Naive B cell (primary cell): ENCODE results near the gene GPR157. TPM values are rescaled to one million over a fixed set of nuclear protein-coding genes. Genes with fewer than 3 reads are reported as not detected.
A peak's percentile ranks its signal among the peaks of the same experiment; 100 is the strongest.
"Not testable (repeated sequence)": the region's sequence is repeated elsewhere in the genome, so short reads cannot be mapped to it uniquely, and the experiment has no call there.

Experiments used
- ATAC-seq, 2 donors: fragments of 150-1000 bp; cut with Tn5 transposase; 2 replicates each; pipeline ENCODE4 v1.10.0; 2021; ENCODE audit warnings: low read depth in 2 of 2, mild to moderate bottlenecking in 2 of 2, moderate library complexity in 2 of 2
- DNase-seq: peaks from one replicate; pipeline ENCODE4 v3.0.0; 2022
- H3K27ac Mint-ChIP-seq, 6 donors: one replicate each; pipeline ENCODE4 v1.8.0; 2020 to 2022; ENCODE audit warnings: mild to moderate bottlenecking in 6 of 6, mixed read lengths in 6 of 6, moderate library complexity in 5 of 6, inconsistent platforms in 2 of 6
- H3K27me3 Mint-ChIP-seq, 3 donors: one replicate each; pipeline ENCODE4 v1.8.0; 2021 to 2022; ENCODE audit warnings: mixed read lengths in 3 of 3, mild to moderate bottlenecking in 1 of 3
- H3K36me3 Mint-ChIP-seq, 2 donors: one replicate each; pipeline ENCODE4 v1.8.0; 2020 to 2022; ENCODE audit warnings: mixed read lengths in 2 of 2, inconsistent platforms in 1 of 2, mild to moderate bottlenecking in 1 of 2
- H3K4me1 Mint-ChIP-seq, 3 donors: one replicate each; pipeline ENCODE4 v1.8.0; 2020 to 2022; ENCODE audit warnings: mixed read lengths in 3 of 3, inconsistent platforms in 1 of 3, mild to moderate bottlenecking in 1 of 3, moderate library complexity in 1 of 3
- H3K4me3 Mint-ChIP-seq, 8 donors: one replicate each; pipeline ENCODE4 v1.8.0; 2020 to 2022; ENCODE audit warnings: mild to moderate bottlenecking in 8 of 8, mixed read lengths in 8 of 8, moderate library complexity in 8 of 8, inconsistent platforms in 2 of 8
- H3K9me3 Mint-ChIP-seq, 7 donors: one replicate each; pipeline ENCODE4 v1.8.0; 2020 to 2022; ENCODE audit warnings: mixed read lengths in 7 of 7, mild to moderate bottlenecking in 5 of 7, inconsistent platforms in 2 of 7, moderate library complexity in 1 of 7
- polyA plus RNA-seq, 6 donors: library from polyadenylated mRNA; unstranded; fragments of 300-500 nt; fragmentation: Illumina TruSeq; gene quantifications; one replicate each; pipeline ENCODE4 v1.2.3, GENCODE V29; 2021; ENCODE audit warnings: low read depth in 6 of 6

GPR157 gene
- polyA plus RNA-seq, 6 donors from 2014 or later = 0.31 to 10.3 (median 0.99) TPM

DNA sequence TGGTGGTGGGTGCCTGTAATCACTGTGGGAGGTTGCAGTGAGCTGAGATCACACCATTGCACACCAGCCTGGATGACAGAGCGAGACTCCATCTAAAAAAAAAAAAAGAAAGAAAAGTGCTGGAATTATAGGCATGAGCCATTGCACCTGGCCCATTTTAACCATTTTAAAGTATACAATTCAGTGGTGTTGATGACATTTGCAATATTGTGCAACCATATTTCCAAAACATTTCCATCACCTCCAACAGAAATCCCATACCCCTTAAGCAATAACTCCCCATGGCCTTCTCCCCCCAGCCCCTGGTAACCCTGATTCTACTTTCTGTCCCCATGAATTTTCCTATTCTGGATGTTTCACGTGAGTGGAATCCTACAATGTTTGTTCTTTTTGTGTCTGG is 11.0 kb upstream of the GPR157 start:
- DNase-seq (no peak), ATAC-seq (no peak)
- Mint-ChIP-seq H3K27me3 (peaks cover 0 to 18% (median 0%) of the 10 kb centered on the region in 3 donors), H3K4me3 (no peak overlapping the region), H3K27ac (no peak overlapping the region), H3K9me3 (peaks cover 0 to 3% (median 0%) of the 10 kb centered on the region in 7 donors), H3K4me1 (peaks cover 4 to 17% (median 11%) of the 10 kb centered on the region in 3 donors), H3K36me3 (no peaks in the 10 kb centered on the region)

DNA sequence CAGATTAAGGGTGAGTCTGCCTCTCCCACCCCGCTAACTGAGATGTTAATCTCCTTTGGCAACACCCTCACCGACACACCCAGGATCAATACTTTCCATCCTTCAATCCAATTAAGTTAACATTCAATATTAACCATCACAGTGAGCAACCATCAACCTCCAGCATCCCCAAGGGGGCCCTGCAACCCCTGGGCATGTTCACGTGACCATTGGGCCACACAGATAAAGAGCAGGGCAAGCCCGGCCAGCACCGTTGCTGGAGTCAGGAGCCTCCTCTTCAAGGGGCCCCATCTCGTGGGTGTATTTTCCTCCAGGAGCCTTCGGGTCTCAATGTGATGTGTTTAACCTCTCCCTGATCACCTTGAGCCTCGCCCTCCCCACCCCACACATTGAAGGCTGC is 8.0 kb upstream of the GPR157 start:
- no peak overlapping the region for H3K4me3 Mint-ChIP-seq
- peaks cover 0 to 26% (median 0%) of the 10 kb centered on the region in 3 donors for H3K27me3 Mint-ChIP-seq
- no peaks in the 10 kb centered on the region for H3K36me3 Mint-ChIP-seq
- H3K9me3 Mint-ChIP-seq = no peaks in the 10 kb centered on the region
- no peak for DNase-seq
- ATAC-seq = no peak
- H3K4me1 Mint-ChIP-seq = peaks cover 4 to 8% (median 7%) of the 10 kb centered on the region in 3 donors
- no peak overlapping the region for H3K27ac Mint-ChIP-seq

DNA sequence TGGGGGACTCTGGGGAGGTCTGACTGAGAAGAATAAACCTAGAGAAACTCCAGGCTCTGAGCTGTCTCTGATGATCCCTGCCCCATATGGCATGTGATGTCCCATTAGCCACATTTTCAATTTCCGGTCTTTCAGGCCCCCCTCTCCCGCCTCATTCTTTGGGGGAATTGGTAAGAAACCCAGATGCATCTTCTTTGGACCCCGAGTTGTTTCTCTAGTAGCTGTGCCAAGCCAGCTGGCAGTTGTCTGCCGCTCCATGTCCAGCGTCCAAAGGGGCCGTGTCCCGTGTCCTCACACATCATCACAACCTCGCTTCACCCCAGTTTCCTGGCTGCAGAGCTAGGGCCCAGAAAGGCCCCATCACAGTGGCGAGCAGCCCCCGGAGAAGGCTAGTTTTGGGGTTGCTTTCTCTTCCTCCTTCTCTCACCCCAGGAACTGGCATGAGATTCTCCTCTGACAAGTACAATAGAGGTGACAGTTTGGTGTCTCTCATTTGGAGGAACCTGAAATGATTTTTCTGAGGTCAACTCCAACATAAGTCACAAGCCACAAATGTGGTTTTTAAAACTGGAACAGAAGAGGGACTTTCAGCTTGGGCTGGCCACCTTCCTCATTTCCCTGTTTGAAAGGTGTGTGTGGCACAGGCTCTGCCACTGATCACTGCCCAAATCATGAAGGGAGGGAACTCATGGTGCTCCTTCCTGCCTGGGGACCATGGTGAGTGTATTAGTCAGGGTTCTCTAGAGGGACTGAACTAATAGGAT is 6.4 kb upstream of the GPR157 start:
- Mint-ChIP-seq H3K27me3 (peaks cover 0 to 26% (median 0%) of the 10 kb centered on the region in 3 donors), H3K9me3 (no peaks in the 10 kb centered on the region), H3K4me1 (peaks cover 4 to 15% (median 13%) of the 10 kb centered on the region in 3 donors), H3K4me3 (no peak overlapping the region), H3K27ac (peak overlapping the region in 1 of 6 donors; percentile 47), H3K36me3 (no peaks in the 10 kb centered on the region)
- DNase-seq = no peak
- peak; percentile 39 to 55 for ATAC-seq

DNA sequence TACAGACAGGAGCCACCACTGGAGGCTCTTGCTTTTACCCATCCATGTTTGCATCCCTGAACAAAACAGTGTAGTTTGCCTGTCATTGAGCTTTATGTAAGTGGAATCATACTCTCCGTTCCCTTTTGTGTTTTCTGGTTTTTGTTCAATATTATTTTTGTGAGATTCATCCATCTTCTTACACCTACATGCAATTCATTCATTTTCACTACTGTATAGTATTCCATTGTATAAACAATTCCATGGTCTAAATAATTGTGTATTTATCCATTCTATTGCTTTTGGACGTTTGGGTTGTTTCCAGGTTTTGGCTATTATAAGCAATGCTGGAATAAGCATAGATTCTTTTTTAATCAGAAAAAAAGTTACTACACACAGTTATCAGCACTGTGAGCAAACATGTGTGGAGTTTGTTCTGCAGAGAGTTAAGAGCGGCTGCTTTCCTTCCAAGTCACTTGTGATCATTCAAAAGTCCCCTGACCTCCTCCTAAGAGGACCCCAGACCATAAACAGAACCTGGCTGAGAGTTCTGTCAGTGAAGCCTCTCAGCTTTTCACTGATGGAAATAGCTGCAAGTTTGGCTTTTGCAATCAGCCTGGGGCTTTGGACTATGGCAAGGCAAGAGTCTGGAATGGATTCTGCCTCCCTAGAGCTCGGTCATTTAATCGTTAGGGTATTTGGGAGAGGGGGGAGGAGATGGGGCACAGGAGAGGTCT is 5.1 kb upstream of the GPR157 start:
- DNase-seq (no peak), ATAC-seq (no peak)
- Mint-ChIP-seq H3K36me3 (no peaks in the 10 kb centered on the region), H3K4me1 (peaks cover 8 to 23% (median 13%) of the 10 kb centered on the region in 3 donors), H3K9me3 (no peaks in the 10 kb centered on the region), H3K27ac (peak overlapping the region in 1 of 6 donors; percentile 4), H3K4me3 (no peak overlapping the region), H3K27me3 (peaks cover 0 to 25% (median 0%) of the 10 kb centered on the region in 3 donors)

DNA sequence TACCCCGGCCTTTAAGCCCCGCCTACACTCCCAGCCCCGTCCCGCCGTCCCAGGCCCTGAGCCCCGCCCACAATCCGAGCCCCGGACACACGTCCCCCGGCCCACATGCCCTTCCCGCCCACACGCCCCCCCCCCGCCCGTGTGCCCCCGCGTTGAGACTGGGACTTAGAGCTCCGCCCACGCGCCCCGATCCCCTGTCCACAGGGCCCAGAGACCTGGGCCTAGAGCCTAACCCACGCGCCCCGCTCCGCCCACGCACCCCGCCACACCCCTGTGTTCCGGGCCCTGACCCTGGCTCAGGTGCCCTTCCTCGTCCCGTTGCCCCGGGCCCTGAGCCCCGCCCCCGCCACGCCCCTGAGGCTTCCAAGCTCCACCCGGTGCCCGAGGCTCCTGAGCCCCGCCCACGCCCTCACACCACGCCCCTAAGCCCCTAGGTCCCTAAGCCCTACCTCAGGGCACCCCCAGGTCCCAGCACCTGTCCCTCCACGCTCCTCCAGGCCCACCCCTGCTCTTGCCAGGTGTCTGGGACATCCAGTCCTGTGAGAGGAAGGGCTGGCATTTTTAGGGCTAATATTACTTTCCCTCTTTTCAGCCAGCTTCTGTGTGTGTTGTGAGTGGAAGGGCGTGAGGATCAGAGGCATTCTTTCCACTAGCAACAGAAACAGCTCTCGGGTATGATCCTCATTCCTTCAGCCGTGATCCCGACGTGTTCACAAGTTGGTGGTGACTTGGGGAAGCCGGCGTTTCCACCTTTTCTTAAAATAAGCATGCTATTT is 552 bp upstream of the GPR157 start:
- Mint-ChIP-seq H3K4me3 (peak overlapping the region; percentile 70 to 93 (median 81)), H3K27ac (peak overlapping the region; percentile 1 to 95 (median 89)), H3K36me3 (no peaks in the 10 kb centered on the region), H3K27me3 (peaks cover 0 to 8% (median 0%) of the 10 kb centered on the region in 3 donors), H3K9me3 (no peaks in the 10 kb centered on the region), H3K4me1 (peaks cover 10 to 31% (median 25%) of the 10 kb centered on the region in 3 donors)
- ATAC-seq (peak; percentile 79 to 80), DNase-seq (peak; percentile 91)

DNA sequence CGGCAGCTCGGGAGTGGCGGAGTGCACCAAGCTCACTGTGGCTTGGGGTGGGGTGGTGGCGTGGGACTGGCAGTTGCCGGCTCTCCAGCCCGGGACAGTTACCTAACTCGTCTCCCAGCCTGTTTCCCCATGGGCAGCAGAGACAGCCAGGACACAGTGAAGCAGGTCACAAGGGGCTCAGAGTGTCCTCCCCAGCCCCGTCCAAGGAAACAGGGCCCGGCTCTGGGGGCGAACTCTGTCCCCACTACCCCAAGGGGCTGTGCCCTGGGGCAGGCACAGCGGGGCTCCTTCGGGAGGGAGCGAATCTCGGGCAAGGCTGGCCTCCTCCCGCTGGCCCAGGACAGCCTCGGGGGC is 759 bp downstream of the GPR157 start:
- peaks cover 10 to 31% (median 25%) of the 10 kb centered on the region in 3 donors for H3K4me1 Mint-ChIP-seq
- DNase-seq (no peak), ATAC-seq (no peak)
- H3K27me3 Mint-ChIP-seq = no peaks in the 10 kb centered on the region
- peak overlapping the region; percentile 83 to 95 (median 92) for H3K4me3 Mint-ChIP-seq
- no peaks in the 10 kb centered on the region for H3K9me3 Mint-ChIP-seq
- no peaks in the 10 kb centered on the region for H3K36me3 Mint-ChIP-seq
- H3K27ac Mint-ChIP-seq = peak overlapping the region in 2 of 6 donors; percentile 67 to 74

DNA sequence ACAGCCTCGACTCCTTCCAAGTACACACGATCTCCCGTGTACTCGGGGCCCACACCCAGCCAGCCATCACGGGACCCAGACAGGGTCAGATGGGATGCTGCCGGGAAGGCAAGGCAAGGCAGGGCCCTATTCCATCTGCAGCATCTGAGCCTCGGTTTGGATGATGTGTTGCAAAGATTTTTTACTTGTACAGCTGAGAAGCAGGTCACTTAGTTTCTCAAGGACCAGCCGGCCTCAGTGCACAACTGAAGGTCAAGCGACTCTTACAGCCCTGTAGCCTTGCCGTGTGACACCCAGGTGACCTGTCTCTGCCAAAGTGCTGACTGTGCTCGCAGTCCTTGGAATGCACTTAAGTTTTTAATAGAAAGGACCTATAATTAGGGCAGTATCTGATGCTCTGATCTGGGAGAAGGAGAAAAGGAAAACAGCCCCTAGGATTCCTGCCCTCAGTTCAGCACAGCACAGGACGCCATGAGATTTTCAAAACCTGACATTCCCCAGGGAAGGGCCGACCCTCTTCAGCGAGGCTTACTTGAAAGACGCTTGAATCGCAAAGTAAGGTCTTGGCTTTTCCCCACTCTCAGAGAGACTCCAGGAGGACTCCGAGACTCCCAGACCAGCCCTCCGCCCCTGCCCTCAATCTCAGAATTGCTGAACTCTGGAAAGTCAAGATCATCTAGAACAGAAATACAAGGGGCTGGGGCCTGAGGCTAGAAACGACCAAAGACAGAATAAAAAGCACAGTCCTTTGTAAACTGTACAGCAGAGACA is 1.3 kb downstream of the GPR157 start:
- H3K4me1 Mint-ChIP-seq = peaks cover 10 to 34% (median 29%) of the 10 kb centered on the region in 3 donors

DNA sequence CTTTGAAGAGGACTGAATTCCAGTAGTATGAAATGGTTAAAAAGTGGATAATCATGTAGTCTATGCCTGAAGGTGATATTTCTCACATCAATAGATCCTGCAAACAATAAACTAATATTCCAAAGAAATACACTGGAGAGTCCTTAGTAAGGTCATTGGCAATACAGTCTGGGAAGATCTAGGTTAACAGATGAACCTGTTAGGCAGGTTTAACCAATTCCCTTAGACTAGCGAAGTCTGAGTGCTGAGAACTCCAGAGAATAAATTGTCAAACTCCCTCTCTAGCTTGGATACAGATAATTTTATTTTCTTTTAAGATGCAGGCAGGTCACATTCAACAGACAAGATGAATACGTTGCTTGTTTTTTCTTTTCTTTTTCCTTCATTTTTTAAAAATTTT is 2.4 kb downstream of the GPR157 start:
- Mint-ChIP-seq H3K27me3 (no peaks in the 10 kb centered on the region), H3K36me3 (no peaks in the 10 kb centered on the region), H3K4me3 (peak overlapping the region in 2 of 8 donors; percentile 67 to 69), H3K4me1 (peaks cover 18 to 41% (median 31%) of the 10 kb centered on the region in 3 donors), H3K9me3 (no peaks in the 10 kb centered on the region), H3K27ac (no peak overlapping the region)
- no peak for DNase-seq
- no peak for ATAC-seq

More for the DNA sequence above, 1.3 kb downstream of the GPR157 start:
- H3K4me3 Mint-ChIP-seq = peak overlapping the region; percentile 83 to 95 (median 92)
- peak overlapping the region in 3 of 6 donors; percentile 32 to 47 (median 44) for H3K27ac Mint-ChIP-seq
- no peak for ATAC-seq
- H3K27me3 Mint-ChIP-seq = no peaks in the 10 kb centered on the region
- no peaks in the 10 kb centered on the region for H3K9me3 Mint-ChIP-seq
- H3K36me3 Mint-ChIP-seq = no peaks in the 10 kb centered on the region
- DNase-seq = no peak

DNA sequence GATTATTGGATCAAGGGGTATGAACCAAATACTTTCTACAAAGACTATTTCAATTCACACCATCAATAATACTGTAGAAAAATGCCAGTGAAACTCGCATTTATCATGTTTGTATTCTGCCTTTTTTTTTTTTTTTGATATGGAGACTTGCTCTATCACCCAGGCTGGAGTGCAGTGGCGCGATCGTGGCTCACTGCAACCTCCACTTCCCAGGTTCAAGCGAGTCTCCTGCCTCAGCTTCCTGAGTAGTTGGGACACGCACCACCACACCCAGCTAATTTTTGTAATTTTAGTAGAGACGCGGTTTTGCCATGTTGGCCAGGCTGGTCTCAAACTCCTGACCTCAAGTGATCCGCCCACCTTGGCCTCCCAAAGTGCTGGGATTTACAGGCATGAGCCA is 3.1 kb downstream of the GPR157 start:
- not testable (repeated sequence) for DNase-seq, H3K9me3 Mint-ChIP-seq, H3K27me3 Mint-ChIP-seq, H3K36me3 Mint-ChIP-seq, ATAC-seq, H3K27ac Mint-ChIP-seq
- peaks cover 18 to 42% (median 29%) of the 10 kb centered on the region in 3 donors for H3K4me1 Mint-ChIP-seq
- H3K4me3 Mint-ChIP-seq = peak overlapping the region in 1 of 8 donors; percentile 33

DNA sequence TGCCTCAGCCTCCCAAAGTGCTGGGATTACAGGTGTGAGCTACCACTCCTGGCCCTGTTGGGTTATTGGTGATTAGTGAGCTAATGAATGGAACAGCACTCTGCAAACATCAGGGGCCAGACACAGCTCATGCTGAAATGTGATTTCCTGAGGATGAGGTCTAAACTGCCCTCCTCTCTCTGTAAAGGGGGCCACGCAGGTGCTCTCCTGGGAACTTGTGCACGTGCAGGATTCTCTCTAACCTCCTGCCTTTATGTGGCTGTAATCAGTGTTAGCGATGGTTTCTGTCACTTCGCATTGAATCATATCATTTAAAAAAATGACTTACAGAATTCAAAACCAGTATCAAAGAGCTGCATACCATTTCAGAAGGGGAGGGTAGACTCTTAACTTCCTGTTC is 3.6 kb downstream of the GPR157 start:
- ATAC-seq = no peak
- H3K36me3 Mint-ChIP-seq = no peaks in the 10 kb centered on the region
- H3K4me3 Mint-ChIP-seq = no peak overlapping the region
- H3K27me3 Mint-ChIP-seq = no peaks in the 10 kb centered on the region
- DNase-seq = no peak
- H3K27ac Mint-ChIP-seq = no peak overlapping the region
- H3K4me1 Mint-ChIP-seq = peaks cover 18 to 41% (median 32%) of the 10 kb centered on the region in 3 donors
- no peaks in the 10 kb centered on the region for H3K9me3 Mint-ChIP-seq

DNA sequence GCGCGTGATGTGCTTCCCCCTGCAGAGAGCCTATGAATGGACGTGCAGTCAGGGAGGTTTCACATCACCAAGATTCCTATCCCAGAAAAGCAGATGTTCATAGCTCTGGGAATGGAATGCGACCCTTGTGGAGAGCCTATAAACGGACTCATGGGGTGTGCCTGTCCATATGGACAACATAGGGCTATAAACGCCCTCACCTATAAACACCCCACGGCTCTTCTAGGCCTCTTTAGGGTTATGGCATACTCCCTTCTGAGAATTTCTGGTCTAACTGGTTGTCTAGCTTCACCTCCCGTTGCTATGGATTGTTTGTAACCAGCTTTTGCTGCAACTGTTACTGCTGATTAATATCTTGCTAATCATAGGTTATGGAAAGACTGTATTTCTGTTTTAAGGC is 4.5 kb downstream of the GPR157 start:
- DNase-seq, H3K36me3 Mint-ChIP-seq, H3K9me3 Mint-ChIP-seq, ATAC-seq, H3K4me3 Mint-ChIP-seq, H3K27me3 Mint-ChIP-seq, H3K27ac Mint-ChIP-seq: not testable (repeated sequence)
- peaks cover 14 to 42% (median 39%) of the 10 kb centered on the region in 3 donors for H3K4me1 Mint-ChIP-seq

DNA sequence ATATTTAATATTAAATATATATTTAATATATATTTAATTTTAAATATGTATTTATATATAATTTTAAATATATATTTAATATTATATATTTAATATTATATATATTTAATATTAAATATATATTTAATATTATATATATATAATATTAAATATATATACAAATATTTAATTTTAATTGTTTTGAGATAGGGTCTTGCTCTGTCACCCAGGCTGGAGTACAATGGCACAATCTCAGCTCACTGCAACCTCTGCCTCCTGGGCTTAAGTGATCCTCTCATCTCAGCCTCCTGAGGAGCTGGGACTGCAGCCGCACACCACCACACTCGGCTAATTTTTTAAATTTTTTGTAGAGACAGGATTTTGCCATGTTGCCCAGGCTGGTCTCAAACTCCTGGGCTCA is 5.2 kb downstream of the GPR157 start:
- H3K27ac Mint-ChIP-seq, H3K4me3 Mint-ChIP-seq, DNase-seq, ATAC-seq, H3K27me3 Mint-ChIP-seq, H3K36me3 Mint-ChIP-seq, H3K9me3 Mint-ChIP-seq: not testable (repeated sequence)
- H3K4me1 Mint-ChIP-seq = peaks cover 14 to 46% (median 44%) of the 10 kb centered on the region in 3 donors
